ENCODE measurements around the gene NPIPB12. TPM values are rescaled to one million over a fixed set of nuclear protein-coding genes. Genes with fewer than 3 reads are reported as not detected.
"Not testable (repeated sequence)": the region's sequence is repeated elsewhere in the genome, so short reads cannot be mapped to it uniquely, and the experiment has no call there.

NPIPB12 gene
- 17.5 and 29.7 TPM in 2 replicates for total RNA-seq

GRCh38 chr16:29506308-29506707 is at the start of gene NPIPB12:
NPIPB12 (minus strand) TSS chr16:29506408.
- not testable (repeated sequence) for FAIRE-seq; DNase-seq (ENCODE audit: low read depth); H3K27me3 ChIP-seq (ENCODE audit: control insufficient read depth, insufficient read depth, low read length); H3K4me3 ChIP-seq (ENCODE audit: low read depth, low read length); H3K36me3 ChIP-seq (ENCODE audit: control insufficient read depth, insufficient read depth, low read length)

- not testable (repeated sequence) for DNase-seq (ENCODE audit: low read depth); H3K27me3 ChIP-seq (ENCODE audit: control insufficient read depth, insufficient read depth, low read length); H3K4me3 ChIP-seq (ENCODE audit: low read depth, low read length); H3K36me3 ChIP-seq (ENCODE audit: control insufficient read depth, insufficient read depth, low read length); FAIRE-seq
Observed at GRCh38 chr16:29521520-29521919, 15.3 kb upstream of the NPIPB12 start.

GRCh38 chr16:29482276-29482675 is 23.9 kb downstream of the NPIPB12 start:
- FAIRE-seq, result not testable (repeated sequence)

DNA sequence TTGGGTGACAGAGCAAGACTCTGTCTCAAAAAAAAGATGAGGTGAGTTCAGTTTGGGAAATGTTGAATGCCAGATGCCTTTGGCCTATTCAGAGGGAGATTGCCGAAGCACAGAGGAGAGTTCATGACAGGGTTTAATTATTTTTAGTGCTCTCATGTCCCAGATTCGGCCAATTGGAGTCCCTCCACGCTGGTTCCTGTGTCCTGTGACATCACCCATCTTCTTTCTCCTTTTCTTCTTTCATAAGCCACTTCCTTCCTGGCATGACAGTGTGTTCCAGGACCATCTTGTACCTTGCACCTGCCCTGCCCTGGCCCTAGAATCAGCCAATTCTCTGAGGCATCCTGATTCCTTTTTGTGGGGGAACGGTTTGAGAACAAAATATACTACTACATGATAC is 34.1 kb downstream of the NPIPB12 start:
- not testable (repeated sequence) for H3K27me3 ChIP-seq (ENCODE audit: control insufficient read depth, insufficient read depth, low read length); DNase-seq (ENCODE audit: low read depth); H3K4me3 ChIP-seq (ENCODE audit: low read depth, low read length); FAIRE-seq; H3K36me3 ChIP-seq (ENCODE audit: control insufficient read depth, insufficient read depth, low read length)

More at GRCh38 chr16:29482276-29482675, 23.9 kb downstream of the NPIPB12 start:
- not testable (repeated sequence) for DNase-seq (ENCODE audit: low read depth); H3K36me3 ChIP-seq (ENCODE audit: control insufficient read depth, insufficient read depth, low read length); H3K27me3 ChIP-seq (ENCODE audit: control insufficient read depth, insufficient read depth, low read length); H3K4me3 ChIP-seq (ENCODE audit: low read depth, low read length)

DNA sequence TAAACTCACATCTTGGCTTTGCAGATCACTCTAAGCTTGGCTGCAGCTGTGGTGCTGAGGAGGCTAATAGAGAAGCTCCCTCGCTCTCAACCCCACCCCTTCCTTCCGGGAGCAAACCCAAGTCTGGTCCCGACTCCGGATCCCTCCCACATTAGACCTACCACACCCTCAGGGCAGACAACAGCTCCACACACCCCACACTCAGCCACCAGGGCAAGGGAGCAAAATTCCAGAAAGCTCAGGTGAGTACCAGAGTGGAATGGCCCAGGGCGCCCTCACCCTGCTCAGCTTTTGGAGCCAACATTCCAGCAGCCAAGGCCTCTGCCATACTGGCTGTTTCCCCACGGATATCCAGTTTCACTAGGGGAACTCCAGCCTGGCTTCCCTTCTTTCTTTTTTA is 36.5 kb downstream of the NPIPB12 start:
- H3K36me3 ChIP-seq (ENCODE audit: control insufficient read depth, insufficient read depth, low read length); H3K4me3 ChIP-seq (ENCODE audit: low read depth, low read length); DNase-seq (ENCODE audit: low read depth); FAIRE-seq; H3K27me3 ChIP-seq (ENCODE audit: control insufficient read depth, insufficient read depth, low read length): not testable (repeated sequence)
- peak; percentile 15 for TF ChIP-seq CTCF (IDR thresholded peaks at IDR 0.05; ENCODE audit: insufficient read depth, low read length, severe bottlenecking)

- not testable (repeated sequence) for H3K27me3 ChIP-seq (ENCODE audit: control insufficient read depth, insufficient read depth, low read length); DNase-seq (ENCODE audit: low read depth); H3K36me3 ChIP-seq (ENCODE audit: control insufficient read depth, insufficient read depth, low read length); H3K4me3 ChIP-seq (ENCODE audit: low read depth, low read length); FAIRE-seq
Observed at GRCh38 chr16:29467654-29468366, 38.4 kb downstream of the NPIPB12 start.

DNA sequence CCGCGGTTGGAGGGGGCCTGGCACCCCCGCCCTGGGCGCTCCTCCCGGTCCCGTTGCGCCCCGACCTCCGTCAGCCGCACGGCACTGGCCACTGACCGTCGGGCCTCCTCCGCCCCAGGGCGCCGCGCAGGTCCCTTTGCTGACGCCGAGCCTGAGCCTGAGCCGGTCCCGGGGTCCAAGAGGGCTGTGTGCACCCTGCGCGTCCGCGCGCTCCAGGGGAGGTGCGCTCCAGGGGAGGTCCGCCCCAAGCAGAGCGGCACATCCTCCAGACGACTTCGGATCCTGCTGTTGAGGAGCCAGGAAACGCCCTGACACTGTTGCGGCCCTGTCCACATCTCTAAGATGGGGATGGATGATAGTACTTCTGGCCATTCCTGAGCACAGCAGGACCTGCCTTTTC is 39.3 kb downstream of the NPIPB12 start:
- H3K4me3 ChIP-seq (ENCODE audit: low read depth, low read length); FAIRE-seq; H3K36me3 ChIP-seq (ENCODE audit: control insufficient read depth, insufficient read depth, low read length); DNase-seq (ENCODE audit: low read depth); H3K27me3 ChIP-seq (ENCODE audit: control insufficient read depth, insufficient read depth, low read length): not testable (repeated sequence)

DNA sequence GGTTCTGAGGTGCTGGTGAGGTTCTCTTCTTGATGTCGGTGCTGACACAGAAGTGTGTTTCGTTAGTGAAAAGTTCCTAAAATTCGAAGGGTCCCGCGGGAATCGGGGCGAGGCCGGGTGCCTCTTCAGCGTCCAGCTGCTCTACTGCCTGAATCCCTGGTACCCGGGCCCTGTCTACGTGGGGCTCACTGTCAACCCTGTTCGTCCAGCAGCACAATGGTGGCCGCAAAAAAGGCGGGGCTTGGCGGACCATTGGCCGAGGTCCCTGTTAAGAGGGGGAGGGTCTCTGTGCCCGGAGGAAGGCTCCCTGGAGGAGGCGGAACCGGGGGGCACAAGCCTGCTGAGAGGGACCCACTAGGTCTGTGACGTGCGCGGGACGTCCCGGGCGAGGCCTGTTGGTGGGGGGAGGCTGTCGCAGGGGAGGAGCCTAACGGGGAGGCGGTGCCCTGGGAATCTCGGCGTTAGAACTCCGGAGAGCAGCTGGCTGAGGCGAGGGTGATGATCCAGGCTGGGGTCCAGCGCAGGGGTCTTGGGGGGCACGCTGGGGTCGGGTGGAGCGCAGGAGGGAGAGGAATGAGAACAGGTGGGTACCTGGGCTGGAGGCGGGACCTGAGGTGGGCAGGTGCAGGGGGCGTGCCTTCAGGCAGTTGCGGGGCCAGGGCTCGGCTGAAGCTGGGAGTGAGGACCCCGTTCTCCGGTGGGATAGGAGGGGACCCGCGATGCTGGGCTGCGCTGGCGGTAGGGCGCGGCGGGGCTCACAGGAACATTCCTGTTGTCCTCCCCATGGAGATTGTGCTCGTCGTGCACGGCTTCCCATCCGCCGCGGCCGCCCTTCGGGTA is 40.0 kb downstream of the NPIPB12 start:
- not testable (repeated sequence) for H3K27me3 ChIP-seq (ENCODE audit: control insufficient read depth, insufficient read depth, low read length); FAIRE-seq; DNase-seq (ENCODE audit: low read depth); H3K4me3 ChIP-seq (ENCODE audit: low read depth, low read length); H3K36me3 ChIP-seq (ENCODE audit: control insufficient read depth, insufficient read depth, low read length)

DNA sequence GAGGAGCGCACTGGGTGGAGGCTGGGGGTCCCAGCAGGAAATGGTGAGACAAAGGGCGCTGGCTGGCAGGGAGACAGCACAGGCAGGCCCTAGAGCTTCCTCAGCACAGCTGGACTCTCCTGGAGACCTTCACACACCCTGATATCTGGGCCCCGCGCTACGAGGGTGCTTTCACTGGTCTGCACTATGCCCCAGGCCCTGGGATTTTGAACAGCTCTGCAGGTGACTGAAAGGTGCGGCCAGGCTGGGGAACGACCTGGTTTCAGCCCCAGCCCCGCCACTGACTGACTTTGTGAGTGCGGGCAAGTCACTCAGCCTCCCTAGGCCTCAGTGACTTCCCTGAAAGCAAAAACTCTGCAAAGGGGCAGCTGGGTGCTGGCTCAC is 45.6 kb downstream of the NPIPB12 start:
- H3K4me3 ChIP-seq (ENCODE audit: low read depth, low read length); DNase-seq (ENCODE audit: low read depth); FAIRE-seq; H3K27me3 ChIP-seq (ENCODE audit: control insufficient read depth, insufficient read depth, low read length); H3K36me3 ChIP-seq (ENCODE audit: control insufficient read depth, insufficient read depth, low read length): not testable (repeated sequence)

GRCh38 chr16:29459706-29460646 is 46.2 kb downstream of the NPIPB12 start, which contains the start of gene SULT1A4:
SULT1A4 (plus strand) TSS chr16:29459913; CDS start chr16:29461386, 1,473 bp downstream.
- not testable (repeated sequence) for H3K27me3 ChIP-seq (ENCODE audit: control insufficient read depth, insufficient read depth, low read length); H3K36me3 ChIP-seq (ENCODE audit: control insufficient read depth, insufficient read depth, low read length); DNase-seq (ENCODE audit: low read depth); FAIRE-seq; H3K4me3 ChIP-seq (ENCODE audit: low read depth, low read length)

GRCh38 chr16:29457660-29458059 is 48.5 kb downstream of the NPIPB12 start:
- H3K27me3 ChIP-seq (ENCODE audit: control insufficient read depth, insufficient read depth, low read length); H3K36me3 ChIP-seq (ENCODE audit: control insufficient read depth, insufficient read depth, low read length); H3K4me3 ChIP-seq (ENCODE audit: low read depth, low read length); DNase-seq (ENCODE audit: low read depth); FAIRE-seq: not testable (repeated sequence)

DNA sequence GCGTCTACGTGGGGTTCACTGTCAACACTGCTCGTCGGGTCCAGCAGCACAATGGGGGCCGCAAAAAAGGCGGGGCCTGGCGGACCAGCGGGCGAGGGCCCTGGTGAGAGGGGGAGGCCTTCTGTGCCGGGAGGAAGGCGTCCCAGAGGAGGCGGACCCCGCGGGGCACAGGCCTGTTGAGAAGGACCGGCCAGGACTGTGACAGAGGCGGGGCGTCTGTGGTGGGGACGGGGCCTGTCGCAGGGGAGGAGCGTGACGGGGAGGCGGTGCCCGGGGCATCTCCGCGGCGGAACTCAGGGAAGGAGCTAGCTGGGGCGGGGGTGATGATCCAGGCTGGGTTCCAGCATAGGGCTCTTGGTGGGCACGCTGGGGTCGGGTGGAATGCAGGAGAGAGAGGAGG is 51.4 kb downstream of the NPIPB12 start:
- H3K36me3 ChIP-seq (ENCODE audit: control insufficient read depth, insufficient read depth, low read length); DNase-seq (ENCODE audit: low read depth); FAIRE-seq; H3K4me3 ChIP-seq (ENCODE audit: low read depth, low read length); H3K27me3 ChIP-seq (ENCODE audit: control insufficient read depth, insufficient read depth, low read length): not testable (repeated sequence)
